Smooth muscle cell (in vitro differentiated cells): ENCODE measurements around the gene EDNRA. TPM values are rescaled to one million over a fixed set of nuclear protein-coding genes. Genes with fewer than 3 reads are reported as not detected.

Experiments
- DNase-seq: peaks from one replicate; lab custom pipeline; 2025; ENCODE audit not compliant: unreplicated experiment; lab: John Stamatoyannopoulos, UW
- H2AFZ ChIP-seq: fragments of 200-600 bp; sonication (generic); 2 replicates; pipeline ENCODE4 v1.6.0; 2016; ENCODE audit warnings: antibody characterized with exemption, low read depth, mild to moderate bottlenecking
- H3F3A ChIP-seq: fragments of 200-600 bp; sonication (generic); 2 replicates; pipeline ENCODE4 v1.6.0; 2017; ENCODE audit warnings: antibody characterized with exemption, low read depth
- H3K27ac ChIP-seq: fragments of 200-600 bp; sonication (generic); 2 replicates; pipeline ENCODE4 v1.5.1; 2016; ENCODE audit warnings: low read depth, mild to moderate bottlenecking
- H3K27me3 ChIP-seq: fragments of 200-600 bp; sonication (generic); 2 replicates; pipeline ENCODE4 v1.6.1; 2016; ENCODE audit warnings: low read depth, mild to moderate bottlenecking
- H3K36me3 ChIP-seq: fragments of 200-600 bp; sonication (generic); 2 replicates; pipeline ENCODE4 v1.5.1; 2016; ENCODE audit warnings: low read depth
- H3K4me1 ChIP-seq: fragments of 200-600 bp; sonication (generic); 2 replicates; pipeline ENCODE4 v1.5.1; 2016; ENCODE audit warnings: low read depth
- H3K4me2 ChIP-seq: fragments of 200-600 bp; sonication (generic); 2 replicates; pipeline ENCODE4 v1.6.0; 2016; ENCODE audit warnings: mild to moderate bottlenecking
- H3K4me3 ChIP-seq: fragments of 200-600 bp; sonication (generic); 2 replicates; pipeline ENCODE4 v1.5.1; 2016; ENCODE audit warnings: mild to moderate bottlenecking
- H3K79me2 ChIP-seq: fragments of 200-600 bp; sonication (generic); 2 replicates; pipeline ENCODE4 v1.6.0; 2016; ENCODE audit warnings: low read depth, mild to moderate bottlenecking
- H3K9ac ChIP-seq: fragments of 200-600 bp; sonication (generic); 2 replicates; pipeline ENCODE4 v1.6.0; 2016; ENCODE audit warnings: low read depth
- H3K9me3 ChIP-seq: fragments of 200-600 bp; sonication (generic); replicated peaks from 2 replicates; pipeline ENCODE4 v1.5.1; 2016; ENCODE audit warnings: low read depth
- H4K20me1 ChIP-seq: fragments of 200-600 bp; sonication (generic); 2 replicates; pipeline ENCODE4 v1.6.0; 2016; ENCODE audit warnings: low read depth
- whole genome bisulfite sequencing: methylation state at CpG from one replicate; pipeline ENCODE4 v1.1.7; 2016; ENCODE audit warnings: low lambda C conversion rate; 5-methylcytosine and 5-hydroxymethylcytosine counted together
- polyA plus RNA-seq: library from polyadenylated mRNA; unstranded; fragments of >200 nt; fragmentation: Nextera tagmentation; extraction: Ambion mirVana; gene quantifications from 2 replicates; pipeline ENCODE4 v1.2.1, GENCODE V29; 2016
- total RNA-seq: library from RNA; depleted of rRNA; stranded (reverse); fragments of >200 nt; gene quantifications from 2 replicates; pipeline ENCODE4 v1.2.3, GENCODE V29; 2014
- TF ChIP-seq, protein P1 (sequence below): fragments of 200-600 bp; sonication (generic); IDR thresholded peaks from 2 replicates; pipeline ENCODE4 v1.5.1; 2017; ENCODE audit warnings: borderline replicate concordance, mild to moderate bottlenecking, antibody characterized with exemption; ENCODE audit not compliant: insufficient read depth, poor library complexity, severe bottlenecking

EDNRA gene
- total and polyA plus RNA-seq, 2 experiments from 2014 or later: 4.8 to 8.6 TPM

DNA sequence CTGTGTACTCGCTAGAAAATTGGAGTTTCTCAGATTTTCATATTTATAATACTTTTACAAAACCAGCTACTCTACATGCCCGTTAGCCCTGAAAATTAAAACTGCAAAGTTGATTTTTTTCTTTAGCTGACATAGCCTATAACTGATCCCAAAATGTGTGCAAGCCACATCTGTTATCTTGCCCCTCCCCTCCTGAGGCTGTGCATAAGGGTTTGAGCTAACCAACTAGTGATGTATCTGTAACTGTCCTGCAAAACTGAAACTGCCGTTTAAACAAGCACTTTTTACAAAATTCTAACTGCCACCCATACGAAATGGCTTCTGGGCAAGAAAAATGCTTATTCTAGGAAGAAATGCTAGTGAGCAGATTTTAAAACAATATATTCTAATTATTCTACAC, 59.1 kb downstream of the EDNRA start:
- H3K36me3 ChIP-seq: no peaks in the 10 kb centered on the region
- DNase-seq: no peak
- H3K9me3 ChIP-seq: no peaks in the 10 kb centered on the region
- H3K79me2 ChIP-seq: no peaks in the 10 kb centered on the region
- no peaks in the 10 kb centered on the region for H4K20me1 ChIP-seq
- no peaks in the 10 kb centered on the region for H3K4me1 ChIP-seq
- WGBS: 88% methylated on average over 4 of the region's 4 CpGs
- H3K4me2 ChIP-seq: no peak overlapping the region
- H3K4me3 ChIP-seq: no peak overlapping the region
- H2AFZ ChIP-seq: no peak overlapping the region
- TF ChIP-seq, protein P1, sequence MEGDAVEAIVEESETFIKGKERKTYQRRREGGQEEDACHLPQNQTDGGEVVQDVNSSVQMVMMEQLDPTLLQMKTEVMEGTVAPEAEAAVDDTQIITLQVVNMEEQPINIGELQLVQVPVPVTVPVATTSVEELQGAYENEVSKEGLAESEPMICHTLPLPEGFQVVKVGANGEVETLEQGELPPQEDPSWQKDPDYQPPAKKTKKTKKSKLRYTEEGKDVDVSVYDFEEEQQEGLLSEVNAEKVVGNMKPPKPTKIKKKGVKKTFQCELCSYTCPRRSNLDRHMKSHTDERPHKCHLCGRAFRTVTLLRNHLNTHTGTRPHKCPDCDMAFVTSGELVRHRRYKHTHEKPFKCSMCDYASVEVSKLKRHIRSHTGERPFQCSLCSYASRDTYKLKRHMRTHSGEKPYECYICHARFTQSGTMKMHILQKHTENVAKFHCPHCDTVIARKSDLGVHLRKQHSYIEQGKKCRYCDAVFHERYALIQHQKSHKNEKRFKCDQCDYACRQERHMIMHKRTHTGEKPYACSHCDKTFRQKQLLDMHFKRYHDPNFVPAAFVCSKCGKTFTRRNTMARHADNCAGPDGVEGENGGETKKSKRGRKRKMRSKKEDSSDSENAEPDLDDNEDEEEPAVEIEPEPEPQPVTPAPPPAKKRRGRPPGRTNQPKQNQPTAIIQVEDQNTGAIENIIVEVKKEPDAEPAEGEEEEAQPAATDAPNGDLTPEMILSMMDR: no peak
- H3K27me3 ChIP-seq: no peaks in the 10 kb centered on the region
- H3K27ac ChIP-seq: no peak overlapping the region
- no peaks in the 10 kb centered on the region for H3F3A ChIP-seq
- H3K9ac ChIP-seq: no peak overlapping the region

DNA sequence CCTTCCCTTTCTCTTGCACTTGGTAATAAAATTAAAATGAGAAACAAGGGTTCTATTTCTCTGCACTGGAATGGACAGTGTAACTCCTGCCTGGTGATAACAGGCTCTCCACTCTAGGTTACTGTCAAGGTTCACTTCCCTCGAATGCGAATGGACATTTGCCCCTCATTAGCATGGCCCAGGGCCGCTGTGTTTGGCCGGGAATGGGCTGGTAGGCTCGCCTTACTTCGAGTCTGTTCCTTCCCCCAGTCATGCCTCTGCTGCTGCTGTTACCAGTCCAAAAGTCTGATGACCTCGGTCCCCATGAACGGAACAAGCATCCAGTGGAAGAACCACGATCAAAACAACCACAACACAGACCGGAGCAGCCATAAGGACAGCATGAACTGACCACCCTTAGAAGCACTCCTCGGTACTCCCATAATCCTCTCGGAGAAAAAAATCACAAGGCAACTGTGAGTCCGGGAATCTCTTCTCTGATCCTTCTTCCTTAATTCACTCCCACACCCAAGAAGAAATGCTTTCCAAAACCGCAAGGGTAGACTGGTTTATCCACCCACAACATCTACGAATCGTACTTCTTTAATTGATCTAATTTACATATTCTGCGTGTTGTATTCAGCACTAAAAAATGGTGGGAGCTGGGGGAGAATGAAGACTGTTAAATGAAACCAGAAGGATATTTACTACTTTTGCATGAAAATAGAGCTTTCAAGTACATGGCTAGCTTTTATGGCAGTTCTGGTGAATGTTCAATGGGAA, 61.5 kb downstream of the EDNRA start:
- H2AFZ ChIP-seq: no peak overlapping the region
- H3F3A ChIP-seq: no peaks in the 10 kb centered on the region
- H3K27me3 ChIP-seq: no peaks in the 10 kb centered on the region
- no peaks in the 10 kb centered on the region for H3K4me1 ChIP-seq
- no peak for DNase-seq
- WGBS: 82% methylated on average over 17 of the region's 17 CpGs
- H4K20me1 ChIP-seq: no peaks in the 10 kb centered on the region
- H3K9ac ChIP-seq: no peak overlapping the region
- no peak overlapping the region for H3K27ac ChIP-seq
- H3K4me2 ChIP-seq: no peak overlapping the region
- TF ChIP-seq, protein P1: no peak
- H3K4me3 ChIP-seq: no peak overlapping the region
- H3K79me2 ChIP-seq: no peaks in the 10 kb centered on the region
- H3K9me3 ChIP-seq: no peaks in the 10 kb centered on the region
- H3K36me3 ChIP-seq: no peaks in the 10 kb centered on the region

- no peak overlapping the region for H2AFZ ChIP-seq
- 70% methylated on average over 1 of the region's 1 CpG for WGBS
- H3F3A ChIP-seq: no peaks in the 10 kb centered on the region
- H3K9me3 ChIP-seq: no peaks in the 10 kb centered on the region
- H3K9ac ChIP-seq: no peak overlapping the region
- no peaks in the 10 kb centered on the region for H3K79me2 ChIP-seq
- no peak overlapping the region for H3K27ac ChIP-seq
- H3K4me3 ChIP-seq: no peak overlapping the region
- H3K36me3 ChIP-seq: no peaks in the 10 kb centered on the region
- no peaks in the 10 kb centered on the region for H3K4me1 ChIP-seq
- H3K27me3 ChIP-seq: no peaks in the 10 kb centered on the region
- no peaks in the 10 kb centered on the region for H4K20me1 ChIP-seq
- TF ChIP-seq, protein P1: no peak
- no peak for DNase-seq
- no peak overlapping the region for H3K4me2 ChIP-seq
These were observed 62.1 kb downstream of the EDNRA start for GRCh38 chr4:147543034-147543433.

- Histone ChIP-seq H3K36me3 (no peaks in the 10 kb centered on the region), H3K27ac (peak overlapping the region; percentile 10), H3K79me2 (no peaks in the 10 kb centered on the region), H3K9ac (no peak overlapping the region), H3K4me2 (no peak overlapping the region), H3F3A (no peaks in the 10 kb centered on the region), H4K20me1 (no peaks in the 10 kb centered on the region), H2AFZ (no peak overlapping the region), H3K27me3 (no peaks in the 10 kb centered on the region), H3K4me1 (no peaks in the 10 kb centered on the region), H3K4me3 (no peak overlapping the region), H3K9me3 (no peaks in the 10 kb centered on the region)
- no peak for DNase-seq
- 45% methylated on average over 2 of the region's 2 CpGs for WGBS
- TF ChIP-seq, protein P1: no peak
These were observed 65.5 kb downstream of the EDNRA start for GRCh38 chr4:147546349-147546748.
